Measurements from ENCODE around the gene NOTCH1.
A peak's percentile ranks its signal among the peaks of the same experiment; 100 is the strongest.
"Not testable (repeated sequence)": the region's sequence is repeated elsewhere in the genome, so short reads cannot be mapped to it uniquely, and the experiment has no call there.

The NOTCH1 gene

DNA sequence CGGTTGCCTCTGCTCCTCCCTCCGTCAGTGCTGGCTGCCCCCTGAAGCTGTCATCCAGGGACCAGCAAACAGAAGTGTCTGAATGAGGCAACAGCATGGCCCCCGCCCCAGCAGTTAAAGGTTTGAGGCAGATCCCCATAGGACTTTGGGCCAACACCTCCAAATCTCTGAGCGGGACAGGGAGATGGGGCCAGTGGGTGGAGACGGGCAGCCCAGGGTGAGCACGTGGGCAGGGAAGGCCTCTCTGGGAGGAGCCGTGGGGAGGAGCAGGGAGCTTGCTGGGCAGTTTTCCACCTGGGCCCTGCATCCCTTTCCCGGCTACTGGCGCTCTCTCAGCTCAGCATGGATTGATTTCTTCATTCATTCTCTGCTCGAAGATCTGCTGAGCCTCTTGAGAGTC, 39.1 kb upstream of the NOTCH1 start:
- DNase-seq: no peak
- TF ChIP-seq GATA1 (IDR thresholded peaks at IDR 0.05; ENCODE audit: low read depth, low read length): no peak
- TF ChIP-seq POLR2A (IDR thresholded peaks at IDR 0.05; ENCODE audit: low read length): no peak

DNA sequence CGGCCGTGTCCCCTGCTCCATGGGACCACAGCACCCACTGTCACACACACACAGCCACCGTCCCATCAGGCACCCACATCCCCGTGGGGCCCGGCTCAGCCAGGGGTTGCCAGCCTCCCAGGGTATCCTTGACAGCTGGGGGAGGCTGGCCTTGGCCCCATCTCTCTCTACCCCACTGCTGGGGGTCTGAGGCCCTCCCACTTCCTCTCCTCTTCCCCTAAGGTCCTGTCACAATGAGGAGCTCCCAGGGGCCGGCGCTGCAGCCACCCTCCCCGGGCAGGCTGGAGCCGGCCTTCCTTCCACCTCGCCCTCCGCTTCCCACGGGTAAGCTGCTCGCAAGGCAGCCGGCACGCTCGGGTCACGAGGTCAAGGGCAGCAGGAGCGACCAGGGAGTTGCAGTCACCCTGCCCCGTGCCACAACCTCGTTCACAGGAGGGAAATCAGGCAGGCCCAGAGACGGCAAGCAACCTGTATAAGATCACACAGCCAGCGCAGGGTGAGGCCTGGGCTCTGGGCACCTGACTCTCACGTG, 38.6 kb upstream of the NOTCH1 start:
- DNase-seq: no peak
- no peak for TF ChIP-seq POLR2A (IDR thresholded peaks at IDR 0.05; ENCODE audit: low read length)
- no peak for TF ChIP-seq GATA1 (IDR thresholded peaks at IDR 0.05; ENCODE audit: low read depth, low read length)

DNA sequence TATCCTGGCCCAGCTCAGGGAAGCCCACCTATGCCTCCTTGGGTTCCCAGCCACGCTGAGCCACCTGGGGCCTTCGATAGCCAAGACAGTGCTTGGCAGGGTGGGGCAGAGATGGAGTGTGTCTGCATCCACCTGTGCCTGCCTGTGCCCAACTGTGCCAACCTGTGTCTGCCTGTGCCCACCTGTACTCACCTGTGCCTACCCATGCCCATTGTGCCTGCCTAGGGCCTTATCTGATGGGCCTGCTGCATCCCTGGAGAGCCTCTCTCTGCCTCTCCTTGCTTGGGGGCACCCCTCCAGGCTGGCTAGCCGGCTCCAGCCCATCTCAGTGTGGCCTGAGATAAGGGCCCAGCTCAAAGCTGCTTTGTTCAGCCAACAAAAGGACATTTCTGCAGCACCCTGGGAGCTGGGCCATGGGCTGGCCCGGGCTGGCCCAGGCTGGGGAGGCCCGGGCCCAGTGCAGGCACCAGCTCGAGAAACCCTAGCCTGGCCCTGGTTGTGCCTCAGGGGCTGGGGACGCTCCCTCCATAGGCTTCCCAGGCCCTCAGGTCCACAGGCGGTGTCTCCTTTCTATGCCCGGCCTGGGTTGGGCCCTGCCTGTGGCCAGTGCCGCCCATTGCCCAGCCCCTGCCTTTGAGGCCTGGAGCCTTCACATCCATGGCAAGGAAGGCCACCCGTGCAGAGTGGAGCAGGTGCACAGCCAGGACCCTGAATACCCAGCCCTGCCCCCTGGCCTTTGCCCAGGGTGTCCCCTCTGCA, 37.3 kb upstream of the NOTCH1 start:
- no peak for DNase-seq
- no peak for TF ChIP-seq GATA1 (IDR thresholded peaks at IDR 0.05; ENCODE audit: low read depth, low read length)

DNA sequence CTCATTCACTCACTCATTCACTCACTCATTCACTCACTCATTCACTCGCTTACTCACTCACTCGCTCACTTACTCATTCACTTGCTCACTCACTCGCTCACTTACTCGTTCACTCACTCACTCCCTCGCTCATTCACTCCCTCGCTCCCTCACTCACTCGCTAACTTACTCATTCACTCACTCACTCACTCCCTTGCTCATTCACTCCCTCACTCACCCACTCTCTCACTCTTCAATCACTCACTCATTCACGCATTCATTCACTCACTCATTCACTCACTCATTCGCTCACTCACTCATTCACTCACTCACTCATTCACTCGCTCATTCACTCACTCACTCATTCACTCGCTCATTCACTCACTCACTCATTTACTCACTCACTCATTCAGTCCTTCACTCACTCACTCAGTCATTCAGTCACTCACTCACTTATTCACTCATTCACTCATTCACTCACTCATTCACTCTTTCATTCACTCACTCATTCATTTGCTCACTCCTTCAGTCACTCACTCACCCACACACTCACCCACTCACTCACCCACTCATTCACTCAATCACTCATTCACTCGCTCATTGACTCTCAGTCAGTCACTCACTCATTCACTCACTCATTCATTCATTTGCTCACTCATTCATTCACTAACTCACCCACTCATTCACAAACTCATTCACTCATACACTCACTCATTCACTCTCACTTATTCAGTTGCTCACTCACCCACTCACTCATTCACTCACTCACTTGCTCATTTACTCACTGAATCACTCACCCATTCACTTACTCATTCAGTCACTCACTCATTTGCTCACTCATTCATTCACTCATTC, 36.0 kb upstream of the NOTCH1 start:
- TF ChIP-seq POLR2A (IDR thresholded peaks at IDR 0.05; ENCODE audit: low read length) (no peak), GATA1 (IDR thresholded peaks at IDR 0.05; ENCODE audit: low read depth, low read length) (no peak)
- DNase-seq: no peak

DNA sequence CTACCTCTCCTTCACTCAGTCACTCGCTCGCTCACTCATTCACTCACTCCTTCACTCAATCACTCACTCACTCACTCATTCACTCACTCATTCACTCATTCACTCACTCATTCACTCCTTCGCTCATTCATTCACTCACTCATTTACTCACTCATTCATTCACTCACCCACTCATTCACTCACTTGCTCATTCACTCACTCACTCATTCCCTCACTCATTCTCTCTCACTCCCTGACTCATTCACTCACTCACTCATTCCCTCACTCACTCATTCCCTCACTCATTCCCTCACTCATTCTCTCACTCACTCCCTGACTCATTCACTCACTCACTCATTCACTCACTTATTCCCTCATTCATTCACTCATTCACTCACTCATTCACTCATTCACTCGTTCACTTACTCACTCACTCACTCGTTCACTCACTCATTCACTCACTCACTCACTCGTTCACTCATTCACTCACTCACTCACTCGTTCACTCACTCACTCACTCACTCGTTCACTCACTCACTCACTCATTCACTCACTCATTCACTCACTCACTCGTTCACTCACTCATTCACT, 33.9 kb upstream of the NOTCH1 start:
- peak in 1 of 2 experiments; percentile 50 for DNase-seq

DNA sequence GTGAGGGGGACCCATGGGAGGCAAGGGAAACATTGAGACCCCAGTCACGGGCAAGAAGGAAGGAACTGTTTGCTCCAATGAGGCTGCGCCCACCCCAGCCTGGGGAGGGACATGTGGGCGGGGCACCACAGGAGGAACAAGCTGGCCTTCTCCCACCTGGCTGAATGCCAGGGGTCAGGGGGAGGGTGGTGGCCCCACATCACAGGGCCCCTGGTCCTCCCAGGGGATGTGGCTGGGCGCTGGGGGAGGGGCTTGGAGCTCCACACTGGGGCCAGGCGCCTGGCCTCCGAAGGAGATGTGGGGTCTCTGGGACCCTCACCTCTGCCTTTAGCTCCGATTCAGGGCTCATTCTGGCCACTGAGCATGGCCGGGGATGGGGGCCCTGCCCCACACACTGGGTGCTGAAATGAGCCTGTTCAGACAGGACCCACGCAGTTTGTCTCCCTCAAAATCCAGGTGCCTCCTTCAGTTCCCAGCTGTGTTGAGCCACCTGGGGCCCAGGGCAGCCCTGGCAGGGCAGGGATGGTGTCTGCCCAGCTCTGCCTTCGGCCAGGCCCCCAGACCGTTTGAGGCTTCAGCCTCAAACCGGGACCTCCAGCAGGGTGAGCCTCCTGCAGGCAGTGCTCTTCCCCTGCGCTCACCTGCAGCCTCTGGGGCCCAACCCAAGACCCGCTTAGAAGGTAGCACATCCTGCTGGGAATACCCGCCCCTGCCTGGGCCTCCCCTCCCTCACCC, 33.2 kb upstream of the NOTCH1 start:
- peak; percentile 30 to 50 for DNase-seq
- TF ChIP-seq GATA1 (IDR thresholded peaks at IDR 0.05; ENCODE audit: low read depth, low read length): no peak
- no peak for TF ChIP-seq POLR2A (IDR thresholded peaks at IDR 0.05; ENCODE audit: low read length)

DNA sequence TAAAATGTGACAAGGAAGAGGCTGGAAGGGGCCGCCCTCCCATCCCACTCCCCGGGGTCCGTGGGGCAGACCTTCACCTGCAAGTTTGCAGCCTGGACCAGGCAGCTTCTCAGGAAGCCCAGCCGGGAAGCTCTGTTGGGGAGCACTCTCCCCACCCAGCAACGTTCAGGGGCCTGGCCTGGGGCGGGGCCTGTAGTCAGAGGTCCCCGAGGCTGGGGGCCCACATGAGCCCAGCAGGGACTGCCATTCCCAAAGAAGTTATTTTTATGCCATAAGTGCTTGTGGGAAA, 32.7 kb upstream of the NOTCH1 start:
- TF ChIP-seq POLR2A (IDR thresholded peaks at IDR 0.05; ENCODE audit: low read length): no peak
- no peak for TF ChIP-seq GATA1 (IDR thresholded peaks at IDR 0.05; ENCODE audit: low read depth, low read length)
- DNase-seq: no peak

DNA sequence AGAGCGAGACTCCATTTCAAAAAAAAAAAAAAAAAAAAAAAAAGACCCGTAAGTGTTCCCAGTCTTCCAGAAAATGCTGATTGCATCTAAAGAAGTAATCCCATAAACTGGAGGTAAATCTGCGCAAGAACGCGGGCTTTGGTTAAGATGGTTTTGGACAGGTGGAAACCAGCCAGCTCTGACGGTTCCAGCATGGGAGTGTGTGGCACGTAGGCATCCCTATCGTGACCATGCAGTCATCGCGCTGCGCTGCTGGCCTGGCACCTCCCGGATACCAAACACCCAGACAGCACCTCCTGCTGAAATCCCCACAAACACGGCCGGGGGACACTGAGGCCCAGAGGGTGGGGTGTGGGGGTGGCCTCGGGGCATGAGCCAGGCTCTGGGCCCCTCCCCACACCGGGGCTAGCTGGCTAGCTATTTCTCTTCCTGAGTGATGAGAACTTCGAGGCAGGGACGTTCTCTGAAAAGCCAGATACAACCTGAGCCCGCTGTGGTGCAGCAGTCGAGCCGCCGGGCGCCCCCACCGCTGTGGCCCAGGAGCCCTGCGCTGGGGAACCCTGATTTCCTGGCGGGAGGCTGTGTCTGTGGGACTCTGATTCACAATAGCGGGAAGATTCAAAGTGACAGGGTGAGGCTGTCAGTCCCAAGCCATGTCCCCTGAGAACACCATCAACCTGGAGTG, 32.2 kb upstream of the NOTCH1 start:
- TF ChIP-seq GATA1 (IDR thresholded peaks at IDR 0.05; ENCODE audit: low read depth, low read length): no peak
- TF ChIP-seq POLR2A (IDR thresholded peaks at IDR 0.05; ENCODE audit: low read length): no peak
- no peak for DNase-seq

DNA sequence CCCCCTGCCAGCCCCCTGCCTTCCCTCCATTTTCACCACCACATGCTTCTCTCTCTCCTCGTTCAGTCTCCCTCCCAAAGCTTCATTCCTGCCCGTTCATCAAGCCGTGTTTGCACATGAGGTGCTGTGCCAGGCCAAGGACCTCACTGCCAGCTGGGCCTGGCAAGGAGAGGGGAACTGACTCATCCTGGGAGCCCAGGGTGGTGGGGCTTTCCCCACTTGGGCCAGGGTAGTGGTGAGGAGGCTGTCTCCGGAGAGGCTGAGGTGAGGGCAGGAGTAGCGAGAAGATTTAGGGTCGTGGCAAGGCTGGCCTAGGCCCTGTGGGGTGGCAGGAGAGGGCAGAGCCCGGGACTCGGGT, 30.4 kb upstream of the NOTCH1 start:
- TF ChIP-seq GATA1 (IDR thresholded peaks at IDR 0.05; ENCODE audit: low read depth, low read length) (no peak), POLR2A (IDR thresholded peaks at IDR 0.05; ENCODE audit: low read length) (no peak)
- DNase-seq: no peak

DNA sequence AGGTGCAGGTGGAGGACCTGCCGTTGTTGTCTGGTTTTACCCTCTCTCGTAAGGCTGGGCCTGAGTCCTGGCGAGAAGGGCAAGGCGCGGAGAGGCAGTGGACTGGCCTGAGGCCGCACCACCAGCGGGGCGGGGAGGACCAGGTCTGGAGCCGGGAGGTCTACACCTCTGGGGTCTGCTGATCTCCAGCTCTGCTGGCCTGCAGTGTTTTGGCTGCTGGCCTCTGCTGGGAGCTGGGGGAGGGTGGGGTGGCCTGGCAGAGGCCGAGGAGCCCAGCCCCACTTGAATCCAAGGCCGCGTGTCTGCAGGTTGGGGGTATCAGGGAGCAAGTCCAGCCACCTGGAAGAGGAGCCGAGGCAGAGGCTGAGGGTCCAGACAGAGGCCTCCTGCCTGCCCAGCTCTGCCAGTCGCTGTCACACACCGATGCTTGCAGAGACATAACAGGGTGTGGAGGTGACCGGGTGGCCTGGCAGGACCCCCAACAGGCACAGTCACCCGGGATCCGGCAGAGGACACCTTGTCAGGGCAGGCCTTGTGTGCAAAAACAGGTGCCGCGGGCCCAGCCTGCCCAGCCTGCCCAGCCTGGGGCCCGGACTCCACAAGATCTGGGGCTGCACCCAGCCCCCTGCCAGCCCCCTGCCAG, 29.9 kb upstream of the NOTCH1 start:
- DNase-seq: no peak
- TF ChIP-seq POLR2A (IDR thresholded peaks at IDR 0.05; ENCODE audit: low read length) (no peak), GATA1 (IDR thresholded peaks at IDR 0.05; ENCODE audit: low read depth, low read length) (no peak)

DNA sequence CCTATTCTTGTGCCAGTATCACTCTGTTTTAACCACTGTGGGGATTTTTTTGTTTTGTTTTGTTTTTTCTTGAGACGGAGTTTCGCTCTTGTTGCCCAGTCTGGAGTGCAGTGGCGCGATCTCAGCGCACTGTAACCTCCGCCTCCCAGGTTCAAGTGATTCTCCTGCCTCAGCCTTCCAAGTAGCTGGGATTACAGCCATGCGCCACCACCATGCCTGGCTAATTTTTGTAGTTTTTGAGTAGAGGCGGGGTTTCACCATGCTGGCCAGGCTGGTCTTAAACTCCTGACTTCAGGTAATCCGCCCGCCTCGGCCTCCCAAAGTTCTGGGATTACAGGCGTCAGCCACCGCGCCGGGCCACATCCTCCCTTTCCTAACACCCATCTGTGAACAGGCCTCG, 28.8 kb upstream of the NOTCH1 start:
- not testable (repeated sequence) for DNase-seq

DNA sequence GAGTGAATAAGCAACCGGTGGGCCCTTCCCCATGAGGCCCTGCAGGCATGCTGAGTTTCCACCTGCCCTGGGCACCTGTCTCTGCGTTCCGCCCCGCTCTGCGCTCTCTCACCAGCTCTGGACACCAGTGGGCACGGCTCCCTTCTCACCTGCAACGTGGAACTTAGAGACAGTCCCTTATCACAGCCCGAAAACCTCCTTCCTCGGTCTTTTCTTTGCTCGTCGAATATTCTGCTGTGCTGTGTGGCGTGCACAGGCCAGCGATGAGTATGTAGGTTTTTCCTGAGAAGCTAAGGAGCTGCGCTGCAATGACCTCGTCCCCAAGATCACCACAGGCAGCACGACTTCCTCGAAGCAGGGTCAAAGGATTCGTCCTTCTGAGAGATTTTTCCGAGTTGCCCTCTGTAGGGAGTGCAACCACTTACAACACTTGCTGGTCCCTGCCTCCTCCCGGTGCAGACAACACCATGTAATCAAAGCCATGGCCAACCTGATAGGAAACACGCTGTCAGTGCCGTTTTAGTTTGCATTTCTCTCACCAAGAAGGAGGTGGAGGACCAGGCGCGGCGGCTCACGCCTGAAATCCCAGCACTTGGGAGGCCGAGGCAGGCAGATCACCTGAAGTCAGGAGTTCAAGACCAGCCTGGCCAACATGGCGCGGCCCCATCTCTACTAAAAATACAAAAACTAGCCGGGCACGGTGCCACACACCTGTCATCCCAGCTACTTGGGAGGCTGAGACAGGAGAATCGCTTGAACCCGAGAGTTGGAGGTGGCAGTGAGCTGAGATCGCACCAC, 27.2 kb upstream of the NOTCH1 start:
- no peak for DNase-seq
- TF ChIP-seq POLR2A (IDR thresholded peaks at IDR 0.05; ENCODE audit: low read length) (no peak), GATA1 (IDR thresholded peaks at IDR 0.05; ENCODE audit: low read depth, low read length) (no peak)

Measured in erythroblast (primary cell).